Measurements from ENCODE around the gene STYXL1.

The STYXL1 gene

GRCh38 chr7:75981453-75982305 is 66.1 kb downstream of the STYXL1 start:
- Histone ChIP-seq H3K4me3 (ENCODE audit: low read depth in 1 of 2, low read length in 1 of 2) (no peak overlapping the region), H3K27ac (no peak overlapping the region), H3K4me1 (ENCODE audit: control insufficient read depth in 1 of 2, insufficient read depth in 1 of 2, low read depth in 1 of 2, low read length in 1 of 2) (no peaks in the 10 kb centered on the region), H3K27me3 (no peaks in the 10 kb centered on the region), H3K36me3 (peaks cover 87% of the 10 kb centered on the region), H3K9me3 (no peaks in the 10 kb centered on the region)
- no peak for TF ChIP-seq CTCF (IDR thresholded peaks at IDR 0.05)

DNA sequence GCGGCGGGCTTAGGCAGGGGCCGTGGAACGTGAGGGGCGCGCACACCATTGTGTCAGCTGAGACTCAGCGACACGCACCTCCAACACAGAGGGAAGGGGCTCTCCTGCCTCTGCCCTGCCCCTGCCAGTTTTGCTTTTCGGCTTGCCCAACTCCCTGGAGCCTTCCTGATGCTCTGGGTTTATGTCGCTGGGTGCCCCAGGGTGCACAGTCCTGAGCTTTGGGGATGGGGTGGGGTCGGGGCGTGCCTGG is 66.7 kb downstream of the STYXL1 start:
- Histone ChIP-seq H3K9me3 (no peaks in the 10 kb centered on the region), H3K4me1 (ENCODE audit: control insufficient read depth in 1 of 2, insufficient read depth in 1 of 2, low read depth in 1 of 2, low read length in 1 of 2) (no peaks in the 10 kb centered on the region), H3K27ac (no peak overlapping the region), H3K36me3 (peaks cover 81% of the 10 kb centered on the region), H3K4me3 (ENCODE audit: low read depth in 1 of 2, low read length in 1 of 2) (no peak overlapping the region), H3K27me3 (no peaks in the 10 kb centered on the region)
- TF ChIP-seq CTCF (IDR thresholded peaks at IDR 0.05), result no peak

DNA sequence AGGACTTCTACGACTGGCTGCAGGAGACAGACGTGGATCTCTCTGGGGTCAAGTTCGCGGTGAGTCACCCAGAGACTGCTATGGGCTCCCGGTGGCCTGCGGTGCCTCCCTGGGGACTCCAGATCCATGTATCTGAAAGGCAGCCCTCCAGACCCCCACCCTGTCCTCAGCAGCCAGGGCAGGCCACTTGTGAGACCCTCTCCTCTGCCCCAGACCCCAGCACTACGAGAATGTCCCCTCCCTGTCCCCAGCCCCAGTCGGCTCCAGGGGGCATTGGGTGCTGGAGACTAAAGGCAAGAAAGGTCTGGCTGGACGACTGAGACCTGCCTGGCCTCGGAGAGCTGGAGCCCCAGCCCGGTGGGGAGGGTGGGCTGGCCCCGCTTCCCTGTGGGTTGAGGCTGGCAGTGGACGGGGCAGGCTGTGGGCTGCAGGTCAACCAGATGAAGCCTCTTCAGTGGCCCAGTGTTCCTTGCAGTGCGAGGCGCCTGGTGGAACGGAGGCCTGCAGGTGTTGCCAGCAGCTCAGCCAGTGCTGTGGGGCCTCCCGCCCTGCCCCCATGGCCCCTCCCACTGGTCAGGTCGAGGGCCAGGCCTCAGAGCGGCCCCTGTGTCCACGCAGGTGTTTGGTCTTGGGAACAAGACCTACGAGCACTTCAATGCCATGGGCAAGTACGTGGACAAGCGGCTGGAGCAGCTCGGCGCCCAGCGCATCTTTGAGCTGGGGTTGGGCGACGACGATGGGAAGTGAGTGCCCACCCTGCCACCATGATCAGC is 67.2 kb downstream of the STYXL1 start:
- Histone ChIP-seq H3K36me3 (peaks cover 76% of the 10 kb centered on the region), H3K27me3 (no peaks in the 10 kb centered on the region), H3K9me3 (no peaks in the 10 kb centered on the region), H3K4me3 (ENCODE audit: low read depth in 1 of 2, low read length in 1 of 2) (no peak overlapping the region), H3K4me1 (ENCODE audit: control insufficient read depth in 1 of 2, insufficient read depth in 1 of 2, low read depth in 1 of 2, low read length in 1 of 2) (no peaks in the 10 kb centered on the region), H3K27ac (no peak overlapping the region)
- TF ChIP-seq CTCF (IDR thresholded peaks at IDR 0.05), result no peak

DNA sequence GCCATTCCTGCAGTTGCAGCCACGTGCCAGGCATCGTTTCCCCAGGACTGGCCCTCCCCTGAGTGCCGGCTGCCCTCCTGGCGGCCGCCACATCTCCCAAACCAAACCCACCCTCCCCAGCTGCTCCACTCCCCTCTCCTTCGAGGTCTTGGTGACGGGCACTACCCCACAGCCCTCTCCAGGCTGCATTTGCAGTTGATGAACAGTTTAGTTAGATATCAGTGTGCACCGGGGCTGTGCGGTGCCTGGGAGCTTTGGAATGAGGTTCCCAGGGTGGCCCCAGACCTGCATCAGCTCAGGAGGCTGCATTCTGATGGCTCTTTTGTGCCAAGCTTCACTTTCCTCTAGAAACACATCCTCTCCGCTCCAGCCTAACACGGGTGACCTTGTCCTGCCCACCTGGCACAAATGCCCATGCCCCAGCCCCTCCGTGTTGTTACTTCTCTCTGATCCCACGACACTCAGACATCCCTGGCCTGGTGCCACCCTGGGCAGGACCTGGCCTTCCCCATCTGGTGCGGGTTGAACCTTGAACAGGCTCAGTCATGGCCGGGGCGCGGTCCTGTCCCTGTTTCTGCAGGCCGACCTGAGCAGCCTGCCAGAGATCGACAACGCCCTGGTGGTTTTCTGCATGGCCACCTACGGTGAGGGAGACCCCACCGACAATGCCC is 67.9 kb downstream of the STYXL1 start:
- H3K4me3 ChIP-seq (ENCODE audit: low read depth in 1 of 2, low read length in 1 of 2), result no peak overlapping the region
- TF ChIP-seq CTCF (IDR thresholded peaks at IDR 0.05), result no peak
- H3K4me1 ChIP-seq (ENCODE audit: control insufficient read depth in 1 of 2, insufficient read depth in 1 of 2, low read depth in 1 of 2, low read length in 1 of 2), result no peaks in the 10 kb centered on the region
- no peaks in the 10 kb centered on the region for H3K27me3 ChIP-seq
- H3K9me3 ChIP-seq, result no peaks in the 10 kb centered on the region
- H3K27ac ChIP-seq, result no peak overlapping the region
- peaks cover 69% of the 10 kb centered on the region for H3K36me3 ChIP-seq

- peaks cover 61% of the 10 kb centered on the region for H3K36me3 ChIP-seq
- TF ChIP-seq CTCF (IDR thresholded peaks at IDR 0.05), result no peak
These were observed 70.1 kb downstream of the STYXL1 start for GRCh38 chr7:75977743-75978142.

More at GRCh38 chr7:75977743-75978142, 70.1 kb downstream of the STYXL1 start:
- Histone ChIP-seq H3K4me3 (ENCODE audit: low read depth in 1 of 2, low read length in 1 of 2) (no peak overlapping the region), H3K27me3 (no peaks in the 10 kb centered on the region), H3K27ac (no peak overlapping the region), H3K4me1 (ENCODE audit: control insufficient read depth in 1 of 2, insufficient read depth in 1 of 2, low read depth in 1 of 2, low read length in 1 of 2) (no peaks in the 10 kb centered on the region), H3K9me3 (no peaks in the 10 kb centered on the region)
